IMR-90 (cell line): ENCODE data around the gene ANKS3. TPM values are rescaled to one million over a fixed set of nuclear protein-coding genes. Genes with fewer than 3 reads are reported as not detected.

Experiments used
- ATAC-seq: fragments of 200-7000 bp; cut with Tn5 transposase; 2 replicates; pipeline ENCODE4 v1.9.1; 2020; ENCODE audit warnings: low read depth, mild to moderate bottlenecking, moderate library complexity
- BruUV-seq: library from RNA; stranded (reverse); fragments of 400-500 nt; replicated peaks from 2 replicates; lab custom pipeline; 2021; lab: Mats Ljungman, UMichigan
- CTCF ChIA-PET: fragments of 300-600 bp; formaldehyde crosslinking; extraction: SDS; loops from one replicate; lab custom pipeline; 2021; ENCODE audit warnings: antibody characterized with exemption; lab: Yijun Ruan, JAX
- POLR2A ChIA-PET: fragments of 300-600 bp; sonication (Branson Sonifier 250); formaldehyde crosslinking; loops from one replicate; lab custom pipeline; 2022; ENCODE audit warnings: antibody characterized with exemption; ENCODE audit not compliant: unreplicated experiment; lab: Charles Lee
- DNase-seq: peaks from one replicate; pipeline ENCODE4 v3.0.0; 2013
- H2AFZ ChIP-seq: replicated peaks from 2 replicates; pipeline ENCODE3; 2013; ENCODE audit warnings: low read length, mild to moderate bottlenecking; ENCODE audit not compliant: poor library complexity
- H2AK5ac ChIP-seq: 2 replicates; pipeline ENCODE4 v1.6.1; 2013; ENCODE audit warnings: low read depth, low read length, inconsistent platforms
- H2AK9ac ChIP-seq: replicated peaks from 2 replicates; pipeline ENCODE3; 2013; ENCODE audit warnings: mild to moderate bottlenecking, low read depth, low read length, moderate library complexity; ENCODE audit not compliant: poor library complexity
- H2BK120ac ChIP-seq: 2 replicates; pipeline ENCODE4 v1.6.1; 2013; ENCODE audit warnings: low read depth, low read length, inconsistent platforms
- H2BK15ac ChIP-seq: 3 replicates; pipeline ENCODE4 v1.6.1; 2013; ENCODE audit warnings: low read depth, low read length, inconsistent platforms
- H2BK20ac ChIP-seq: 2 replicates; pipeline ENCODE4 v1.6.1; 2013; ENCODE audit warnings: low read depth, mild to moderate bottlenecking, inconsistent platforms, low read length, moderate library complexity
- H2BK5ac ChIP-seq: 2 replicates; pipeline ENCODE4 v1.6.1; 2013; ENCODE audit warnings: mild to moderate bottlenecking, low read depth, low read length, inconsistent platforms; ENCODE audit not compliant: poor library complexity, severe bottlenecking
- H3K14ac ChIP-seq: replicated peaks from 2 replicates; pipeline ENCODE4 v1.6.1; 2013; ENCODE audit warnings: low read depth, low read length, inconsistent platforms
- H3K18ac ChIP-seq: 2 replicates; pipeline ENCODE4 v1.6.1; 2013; ENCODE audit warnings: low read depth, low read length, control low read depth
- H3K23ac ChIP-seq: 2 replicates; pipeline ENCODE4 v1.6.1; 2013; ENCODE audit warnings: low read depth, low read length, inconsistent platforms
- H3K27ac ChIP-seq: 2 replicates; pipeline ENCODE4 v1.5.1; 2013; ENCODE audit warnings: mild to moderate bottlenecking, control low read depth, low read length; ENCODE audit not compliant: insufficient read depth
- H3K27me3 ChIP-seq: 2 replicates; pipeline ENCODE4 v1.6.1; 2013; ENCODE audit warnings: low read length; ENCODE audit not compliant: control insufficient read depth, insufficient read depth
- H3K36me3 ChIP-seq: 2 replicates; pipeline ENCODE4 v1.6.1; 2013; ENCODE audit warnings: low read length, mixed read lengths; ENCODE audit not compliant: control insufficient read depth, insufficient read depth
- H3K4ac ChIP-seq: 2 replicates; pipeline ENCODE4 v1.6.1; 2013; ENCODE audit warnings: low read depth, low read length, inconsistent platforms
- H3K4me1 ChIP-seq: 2 replicates; pipeline ENCODE4 v1.6.1; 2013; ENCODE audit warnings: low read length, mixed read lengths; ENCODE audit not compliant: control insufficient read depth, insufficient read depth
- H3K4me2 ChIP-seq: 2 replicates; pipeline ENCODE4 v1.6.1; 2013; ENCODE audit warnings: low read depth, mild to moderate bottlenecking, control low read depth, low read length, moderate library complexity
- H3K4me3 ChIP-seq: 2 replicates; pipeline ENCODE4 v1.5.1; 2013; ENCODE audit warnings: low read depth, mild to moderate bottlenecking, control low read depth, low read length, moderate library complexity; ENCODE audit not compliant: insufficient read depth
- H3K56ac ChIP-seq: 2 replicates; pipeline ENCODE4 v1.6.1; 2013; ENCODE audit warnings: low read length, inconsistent platforms; ENCODE audit not compliant: insufficient read depth; ENCODE audit errors: extremely low read depth
- H3K79me1 ChIP-seq, 2 experiments: 2 replicates each; pipeline ENCODE4 v1.6.1; 2013; ENCODE audit warnings: low read length in 2 of 2, inconsistent platforms in 1 of 2, low read depth in 1 of 2
- H3K9ac ChIP-seq: 2 replicates; pipeline ENCODE4 v1.6.1; 2013; ENCODE audit warnings: low read depth, low read length, control low read depth
- H3K9me1 ChIP-seq: 2 replicates; pipeline ENCODE4 v1.6.1; 2013; ENCODE audit warnings: low read length, inconsistent platforms; ENCODE audit not compliant: insufficient read depth
- H3K9me3 ChIP-seq: 2 replicates; pipeline ENCODE4 v1.6.1; 2013; ENCODE audit warnings: low read length; ENCODE audit not compliant: control insufficient read depth, insufficient read depth
- H4K20me1 ChIP-seq: 2 replicates; pipeline ENCODE4 v1.6.1; 2013; ENCODE audit warnings: low read length, inconsistent platforms; ENCODE audit not compliant: insufficient read depth
- H4K5ac ChIP-seq: 2 replicates; pipeline ENCODE4 v1.6.1; 2013; ENCODE audit warnings: mild to moderate bottlenecking, low read depth, low read length, control low read depth
- H4K8ac ChIP-seq, 2 experiments: 2 replicates each; pipeline ENCODE4 v1.6.1; 2013; ENCODE audit warnings: low read depth in 2 of 2, low read length in 2 of 2, control low read depth in 1 of 2, inconsistent platforms in 1 of 2
- H4K91ac ChIP-seq: 2 replicates; pipeline ENCODE4 v1.6.1; 2013; ENCODE audit warnings: low read depth, low read length, inconsistent platforms; ENCODE audit not compliant: insufficient read depth
- BHLHE40 ChIP-seq: fragments of 150-350 bp; IDR thresholded peaks from 2 replicates; pipeline ENCODE4 v1.6.1; 2016; ENCODE audit warnings: mild to moderate bottlenecking, low read depth, low read length
- CEBPB ChIP-seq: IDR thresholded peaks from 2 replicates; pipeline ENCODE4 v1.6.1; 2012; ENCODE audit warnings: low read depth, low read length, improper control_type of control experiment
- CHD1 ChIP-seq: IDR thresholded peaks from 2 replicates; pipeline ENCODE4 v1.6.1; 2012; ENCODE audit warnings: low read depth, low read length, improper control_type of control experiment
- FOS ChIP-seq: fragments of 150-350 bp; IDR thresholded peaks from 2 replicates; pipeline ENCODE4 v1.6.1; 2016; ENCODE audit warnings: low read depth, low read length
- MXI1 ChIP-seq: IDR thresholded peaks from 2 replicates; pipeline ENCODE4 v1.6.1; 2012; ENCODE audit warnings: low read depth, mild to moderate bottlenecking, low read length, moderate library complexity, borderline replicate concordance
- NFE2L2 ChIP-seq: fragments of 150-350 bp; IDR thresholded peaks from 2 replicates; pipeline ENCODE4 v1.6.1; 2016; ENCODE audit warnings: low read depth, mild to moderate bottlenecking, low read length
- RAD21 ChIP-seq: IDR thresholded peaks from 2 replicates; pipeline ENCODE4 v1.6.1; 2012; ENCODE audit warnings: low read length, improper control_type of control experiment
- SMC3 ChIP-seq: fragments of 150-350 bp; IDR thresholded peaks from 2 replicates; pipeline ENCODE4 v1.6.1; 2016; ENCODE audit warnings: low read depth, mild to moderate bottlenecking, antibody characterized with exemption, low read length, moderate library complexity
- WGBS, 2 experiments: methylation state at CpG; one replicate each; pipeline versions ENCODE4 v1.1.5 to v1.1.7; 2013; ENCODE audit warnings: missing lambda C conversion rate in 2 of 2; ENCODE audit not compliant: insufficient read length in 1 of 2; ENCODE audit errors: extremely low coverage in 2 of 2; 5-methylcytosine and 5-hydroxymethylcytosine counted together
- dilution Hi-C: fragments of 300-500 bp; cut with HindIII; formaldehyde crosslinking; loops from one replicate; pipeline ENCODE4 v1.14.3; 2018; ENCODE audit warnings: low sequenced_read_pairs; ENCODE audit not compliant: unreplicated experiment
- in situ Hi-C: fragments of 300-500 bp; cut with MboI; formaldehyde crosslinking; loops from 3 replicates; pipeline ENCODE4 v1.14.3; 2019; ENCODE audit warnings: low sequenced_read_pairs, inconsistent platforms, mixed read lengths
- intact Hi-C: fragments of 100-400 bp; cut with micrococcal nuclease; formaldehyde crosslinking; loops from 2 replicates; pipeline ENCODE4 v1.10.0; 2022
- polyA plus RNA-seq, 3 experiments: library from polyadenylated mRNA; depleted of rRNA; stranded (reverse); fragments of >200 nt; gene quantifications; 2 replicates each; pipeline ENCODE4 v1.2.3, GENCODE V29; 2012; ENCODE audit warnings: low replicate concordance in 1 of 3
- total RNA-seq: library from RNA; depleted of rRNA; stranded (reverse); fragments of >200 nt; gene quantifications from 2 replicates; pipeline ENCODE4 v1.2.3, GENCODE V29; 2012
- TF ChIP-seq, protein P1 (sequence below): fragments of 150-350 bp; IDR thresholded peaks from 2 replicates; pipeline ENCODE4 v1.6.1; 2016; ENCODE audit warnings: low read depth, mild to moderate bottlenecking, low read length, moderate library complexity, borderline replicate concordance

The ANKS3 gene
- total and polyA plus RNA-seq, 2 of the 4 experiments (the other 2 are of a cell fraction): 24.4 to 25.0 TPM

DNA sequence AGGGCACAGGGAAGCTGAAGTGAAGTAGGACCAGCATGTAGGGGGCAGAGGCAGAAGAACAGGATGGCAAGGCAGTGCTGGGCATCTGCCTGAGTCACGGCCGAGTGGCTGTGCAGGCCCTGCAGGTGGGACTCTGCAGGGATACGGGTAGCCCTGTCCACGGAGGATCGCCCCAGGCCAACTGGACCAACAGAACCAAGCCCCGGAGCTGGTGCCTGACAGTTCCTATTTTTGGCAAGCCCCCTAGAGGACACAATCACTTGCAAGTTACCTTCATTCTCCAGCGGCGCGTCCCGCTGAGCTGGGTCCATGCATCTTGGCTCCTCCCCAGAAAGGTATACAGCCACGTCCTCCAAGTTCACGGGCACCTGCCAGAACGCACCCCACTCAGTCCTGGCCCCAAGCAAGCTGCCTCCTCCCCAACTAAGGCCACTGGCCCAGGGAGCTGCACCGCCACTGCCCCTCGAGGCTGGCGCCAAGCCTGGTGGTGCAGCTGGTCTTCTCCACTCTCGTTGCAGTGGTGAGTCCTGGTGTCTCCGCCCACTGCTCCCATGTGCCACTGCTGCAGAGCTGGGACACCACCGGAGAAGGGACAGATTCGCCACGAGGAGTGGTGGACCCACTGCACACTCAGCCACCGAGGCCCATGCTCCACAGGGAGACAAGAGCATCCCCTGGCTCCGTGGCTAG, 26.3 kb upstream of the ANKS3 start:
- H3K4me1 ChIP-seq: no peaks in the 10 kb centered on the region
- H4K91ac ChIP-seq: no peak overlapping the region
- H3K27ac ChIP-seq: no peak overlapping the region
- no peak overlapping the region for H2BK20ac ChIP-seq
- H4K8ac ChIP-seq: no peak overlapping the region
- H3K14ac ChIP-seq: no peak overlapping the region
- dilution Hi-C loops (no loop called here), in situ Hi-C loops (loop anchor here (10.0 kb wide), 1 partner anchor 194 kb away; the partner anchor contains the start of gene SEC14L5), intact Hi-C loops (no loop called here)
- WGBS, 2 experiments: 93% methylated on average over 17 of the region's 23 CpGs; no CpG with 5 or more reads in 1 of the 2 experiments
- H2AK5ac ChIP-seq: no peak overlapping the region
- no peak overlapping the region for H3K9ac ChIP-seq
- BruUV-seq: no TSS peak
- H2BK120ac ChIP-seq: no peak overlapping the region
- no peak overlapping the region for H3K4me3 ChIP-seq
- no peak for DNase-seq
- no peak overlapping the region for H3K4ac ChIP-seq
- no peaks in the 10 kb centered on the region; the same call in 1 of the 2 replicates for H4K20me1 ChIP-seq
- POLR2A ChIA-PET: no interaction called here
- CTCF ChIA-PET: no interaction called here
- H3K9me3 ChIP-seq: no peaks in the 10 kb centered on the region
- no peak overlapping the region for H2AK9ac ChIP-seq
- no peak overlapping the region for H2AFZ ChIP-seq
- no peak overlapping the region for H3K56ac ChIP-seq
- no peak for ATAC-seq
- H4K5ac ChIP-seq: no peak overlapping the region
- no peak overlapping the region for H3K4me2 ChIP-seq
- TF ChIP-seq NFE2L2: no peak
- no peak for TF ChIP-seq CEBPB
- no peak for TF ChIP-seq RAD21
- no peak for TF ChIP-seq CHD1
- no peak for TF ChIP-seq BHLHE40
- no peak for TF ChIP-seq MXI1
- TF ChIP-seq, protein P1, sequence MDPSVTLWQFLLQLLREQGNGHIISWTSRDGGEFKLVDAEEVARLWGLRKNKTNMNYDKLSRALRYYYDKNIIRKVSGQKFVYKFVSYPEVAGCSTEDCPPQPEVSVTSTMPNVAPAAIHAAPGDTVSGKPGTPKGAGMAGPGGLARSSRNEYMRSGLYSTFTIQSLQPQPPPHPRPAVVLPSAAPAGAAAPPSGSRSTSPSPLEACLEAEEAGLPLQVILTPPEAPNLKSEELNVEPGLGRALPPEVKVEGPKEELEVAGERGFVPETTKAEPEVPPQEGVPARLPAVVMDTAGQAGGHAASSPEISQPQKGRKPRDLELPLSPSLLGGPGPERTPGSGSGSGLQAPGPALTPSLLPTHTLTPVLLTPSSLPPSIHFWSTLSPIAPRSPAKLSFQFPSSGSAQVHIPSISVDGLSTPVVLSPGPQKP: no peak
- no peak for TF ChIP-seq SMC3
- TF ChIP-seq FOS: no peak
- H3K18ac ChIP-seq: no peak overlapping the region
- H3K79me1 ChIP-seq: peaks cover 16 to 19% of the 10 kb centered on the region in 2 experiments; a peak in 3 of 4 replicates
- no peaks in the 10 kb centered on the region for H3K27me3 ChIP-seq
- no peak overlapping the region for H2BK15ac ChIP-seq
- no peaks in the 10 kb centered on the region for H3K9me1 ChIP-seq
- no peak overlapping the region for H2BK5ac ChIP-seq
- no peak overlapping the region for H3K23ac ChIP-seq
- H3K36me3 ChIP-seq: peaks cover 63% of the 10 kb centered on the region
